H1 (cell line): Measurements from ENCODE around the gene PLD6. TPM values are rescaled to one million over a fixed set of nuclear protein-coding genes. Genes with fewer than 3 reads are reported as not detected.
A peak's percentile ranks its signal among the peaks of the same experiment; 100 is the strongest.

Experiments
- ASH2L ChIP-seq: fragments of 200-600, 300-600 bp; sonication (generic); IDR thresholded peaks from one replicate; pipeline ENCODE4 v1.7.1; 2017; ENCODE audit warnings: low read length
- CBX8 ChIP-seq: fragments of 300-800, 300-1000 bp; sonication (generic); IDR thresholded peaks from 2 replicates; pipeline ENCODE4 v1.7.1; 2016; ENCODE audit warnings: low read depth, low read length, borderline replicate concordance
- CHD1 ChIP-seq: IDR thresholded peaks from 2 replicates; pipeline ENCODE4 v1.6.1; 2012; ENCODE audit warnings: low read depth, low read length, improper control_type of control experiment
- EP300 ChIP-seq, 2 experiments: IDR thresholded peaks; 1 replicate in 1 of 2; 2 replicates in 1 of 2; pipeline ENCODE4 v1.6.1; 2011 to 2012; ENCODE audit warnings: low read depth in 2 of 2, low read length in 2 of 2, mild to moderate bottlenecking in 2 of 2, borderline replicate concordance in 1 of 2, inconsistent platforms in 1 of 2, moderate library complexity in 1 of 2
- KDM4A ChIP-seq: IDR thresholded peaks from one replicate; pipeline ENCODE4 v1.7.1; 2012; ENCODE audit warnings: low read depth, mild to moderate bottlenecking, moderate library complexity, low read length, inconsistent platforms; ENCODE audit not compliant: severe bottlenecking
- MAFK ChIP-seq: IDR thresholded peaks from 2 replicates; pipeline ENCODE4 v1.6.1; 2012; ENCODE audit warnings: low read depth, mild to moderate bottlenecking, improper control_type of control experiment, low read length
- NANOG ChIP-seq: IDR thresholded peaks from 2 replicates; pipeline ENCODE4 v1.6.1; 2011; ENCODE audit warnings: low read length, low read depth, mild to moderate bottlenecking, inconsistent platforms; ENCODE audit not compliant: insufficient read depth, poor library complexity, severe bottlenecking
- PHF8 ChIP-seq: fragments of 200-600 bp; sonication (generic); conservative IDR thresholded peaks from 2 replicates; pipeline ENCODE4 v1.7.1; 2012; ENCODE audit warnings: low read depth, mild to moderate bottlenecking, inconsistent platforms, low read length, moderate library complexity
- POLR2AphosphoS5 ChIP-seq: IDR thresholded peaks from 2 replicates; pipeline ENCODE4 v1.6.1; 2011; ENCODE audit warnings: low read depth, low read length
- RNF2 ChIP-seq: fragments of 200-900, 300-1000 bp; sonication (generic); IDR thresholded peaks from 2 replicates; pipeline ENCODE4 v1.7.1; 2016; ENCODE audit warnings: borderline replicate concordance, low read depth, mild to moderate bottlenecking, antibody characterized with exemption, low read length; ENCODE audit not compliant: poor library complexity, severe bottlenecking; ENCODE audit errors: missing control alignments
- SIX5 ChIP-seq: IDR thresholded peaks from 2 replicates; pipeline ENCODE4 v1.6.1; 2011; ENCODE audit warnings: mild to moderate bottlenecking, low read depth, low read length
- SP1 ChIP-seq: IDR thresholded peaks from 2 replicates; pipeline ENCODE4 v1.6.1; 2011; ENCODE audit warnings: low read depth, low read length
- SP4 ChIP-seq: IDR thresholded peaks from 2 replicates; pipeline ENCODE4 v1.6.1; 2012; ENCODE audit warnings: low read length, inconsistent platforms
- TEAD4 ChIP-seq: IDR thresholded peaks from 2 replicates; pipeline ENCODE4 v1.6.1; 2012; ENCODE audit warnings: low read depth, low read length, inconsistent platforms, mixed read lengths
- ZNF274 ChIP-seq: IDR thresholded peaks from 2 replicates; pipeline ENCODE4 v1.7.0; 2012; ENCODE audit warnings: low read length, borderline replicate concordance; ENCODE audit errors: extremely low read depth
- polyA plus RNA-seq, 7 experiments: library from polyadenylated mRNA; depleted of rRNA in 3 of 7; stranded (reverse) in 5 of 7; unstranded in 2 of 7; fragments of >200 nt in 5 of 7; fragments of 200-250 nt in 2 of 7; gene quantifications; 1 replicate in 5 of 7; 2 replicates in 1 of 7; 4 replicates in 1 of 7; pipeline versions ENCODE4 v1.2.1 to v1.2.3, GENCODE V29; 2011 to 2013; ENCODE audit warnings: missing spikeins in 2 of 7, mixed read lengths in 2 of 7
- total RNA-seq: library from RNA; stranded (reverse); fragmentation: NEBNext Ultra II Directional; extraction: Animal tissue kit (Norgen Biotek cat#: 25700); gene quantifications from 2 replicates; pipeline ENCODE4 v1.2.1, GENCODE V29; 2021
- TF ChIP-seq, protein P1 (sequence below): IDR thresholded peaks from 2 replicates; pipeline ENCODE4 v1.6.1; 2011; ENCODE audit warnings: low read depth, mild to moderate bottlenecking, low read length; ENCODE audit not compliant: insufficient read depth

Gene PLD6
- total and polyA plus RNA-seq, 2 of the 8 experiments (the other 6 are each of a cell fraction or from before 2014, with no cell fraction given): 0.20 to 0.22 TPM

- TF ChIP-seq EP300 (IDR thresholded peaks at IDR 0.05; ENCODE audit: borderline replicate concordance in 1 of 2, low read depth in 2 of 2, low read length in 2 of 2) (peak in 1 of 2 experiments; percentile 92; a peak in 2 of 3 replicates), TEAD4 (no peak), MAFK (no peak), ZNF274 (no peak), NANOG (no peak), POLR2AphosphoS5 (peak; percentile 65; the same call in 1 of the 2 replicates), RNF2 (no peak), SIX5 (peak; percentile 29; the same call in 1 of the 2 replicates), SP1 (0 out of 2 replicates have a peak, but pooled peaks have one; percentile 49), CBX8 (no peak), CHD1 (peak; percentile 93), SP4 (peak; percentile 67; the same call in 1 of the 2 replicates), ASH2L (peak; percentile 67), PHF8 (peak; percentile 91), KDM4A (peak; percentile 96)
- TF ChIP-seq, protein P1, sequence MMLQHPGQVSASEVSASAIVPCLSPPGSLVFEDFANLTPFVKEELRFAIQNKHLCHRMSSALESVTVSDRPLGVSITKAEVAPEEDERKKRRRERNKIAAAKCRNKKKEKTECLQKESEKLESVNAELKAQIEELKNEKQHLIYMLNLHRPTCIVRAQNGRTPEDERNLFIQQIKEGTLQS: peak; percentile 89
These were observed 31.1 kb upstream of the PLD6 start, which contains the start of gene FLCN (continued) for GRCh38 chr17:17237026-17237799.
